Right ventricle myocardium inferior (tissue), 1 donor: ENCODE results near the gene SLC9A3. TPM values are rescaled to one million over a fixed set of nuclear protein-coding genes. Genes with fewer than 3 reads are reported as not detected.
A peak's percentile ranks its signal among the peaks of the same experiment; 100 is the strongest.
"Not testable (repeated sequence)": the region's sequence is repeated elsewhere in the genome, so short reads cannot be mapped to it uniquely, and the experiment has no call there.

ENCODE experiments used
- ATAC-seq: fragments of 200-7000 bp; cut with Tn5 transposase; one replicate; pipeline ENCODE4 v1.9.1; 2020; ENCODE audit warnings: mild to moderate bottlenecking, moderate library complexity
- DNase-seq: peaks from one replicate; pipeline ENCODE4 v3.0.0; 2021; ENCODE audit errors: missing footprints
- intact Hi-C: fragments of 100-400 bp; cut with DNase I; formaldehyde crosslinking; loops from one replicate; pipeline ENCODE4 v1.11.0; 2022
- total RNA-seq: library from RNA; stranded (reverse); fragmentation: NEBNext Ultra II Directional; extraction: Animal tissue kit (Norgen Biotek cat#: 25700); gene quantifications from one replicate; pipeline ENCODE4 v1.2.1, GENCODE V29; 2021
- donor health status: DM: no; HTN: yes; CAD: no; lungs with severe emphysema.

Gene SLC9A3
- total RNA-seq, 1 donor from 2014 or later, result 1.1 TPM

DNA sequence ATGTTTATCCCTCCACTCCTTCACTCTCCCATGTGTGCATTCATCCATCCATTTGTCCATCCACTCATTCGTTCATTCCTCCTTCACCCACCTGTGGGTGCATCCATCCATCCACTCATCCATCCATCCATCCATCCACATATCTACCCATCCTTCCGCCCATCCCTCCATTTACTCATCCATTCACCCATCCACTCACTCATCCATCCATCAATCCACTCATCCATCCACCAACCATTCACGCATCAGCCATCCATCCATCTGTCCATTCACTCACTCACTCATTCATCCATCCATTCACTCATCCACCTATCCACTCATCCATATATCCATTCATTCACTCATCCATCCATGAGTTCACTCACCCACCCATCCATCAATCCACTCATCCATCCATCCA is 7.3 kb downstream of the SLC9A3 start:
- ATAC-seq (no peak), DNase-seq (no peak)
- intact Hi-C loops, result no loop called here

- ATAC-seq, result no peak
- DNase-seq, result no peak
- intact Hi-C loops, result no loop called here
Observed at GRCh38 chr5:516338-516925, 7.8 kb downstream of the SLC9A3 start.

GRCh38 chr5:515273-515836 is 8.9 kb downstream of the SLC9A3 start:
- DNase-seq (no peak), ATAC-seq (no peak)
- intact Hi-C loops, result no loop called here

GRCh38 chr5:514673-515072 is 9.6 kb downstream of the SLC9A3 start:
- intact Hi-C loops, result no loop called here
- DNase-seq (no peak), ATAC-seq (no peak)

DNA sequence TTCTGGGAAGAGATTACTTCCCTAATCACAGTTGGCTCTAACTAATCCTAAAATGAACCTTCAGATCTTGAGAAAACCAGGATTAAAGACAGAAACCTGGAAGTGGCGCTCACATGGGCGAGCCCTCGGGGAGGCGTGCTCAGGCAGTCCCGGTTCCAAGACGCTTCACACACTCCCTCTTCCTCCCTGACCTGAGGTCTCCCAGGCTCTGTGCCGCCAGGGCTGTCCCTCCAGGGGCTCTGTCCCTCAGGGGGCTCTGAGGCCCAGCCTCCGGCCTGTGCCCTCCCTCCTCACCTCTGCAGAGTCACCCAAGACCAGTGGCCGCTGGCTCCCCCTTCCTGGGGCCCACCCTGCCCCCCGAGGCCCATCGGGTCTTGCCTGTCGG is 10.2 kb downstream of the SLC9A3 start:
- no peak for DNase-seq
- intact Hi-C loops, result no loop called here
- no peak for ATAC-seq

DNA sequence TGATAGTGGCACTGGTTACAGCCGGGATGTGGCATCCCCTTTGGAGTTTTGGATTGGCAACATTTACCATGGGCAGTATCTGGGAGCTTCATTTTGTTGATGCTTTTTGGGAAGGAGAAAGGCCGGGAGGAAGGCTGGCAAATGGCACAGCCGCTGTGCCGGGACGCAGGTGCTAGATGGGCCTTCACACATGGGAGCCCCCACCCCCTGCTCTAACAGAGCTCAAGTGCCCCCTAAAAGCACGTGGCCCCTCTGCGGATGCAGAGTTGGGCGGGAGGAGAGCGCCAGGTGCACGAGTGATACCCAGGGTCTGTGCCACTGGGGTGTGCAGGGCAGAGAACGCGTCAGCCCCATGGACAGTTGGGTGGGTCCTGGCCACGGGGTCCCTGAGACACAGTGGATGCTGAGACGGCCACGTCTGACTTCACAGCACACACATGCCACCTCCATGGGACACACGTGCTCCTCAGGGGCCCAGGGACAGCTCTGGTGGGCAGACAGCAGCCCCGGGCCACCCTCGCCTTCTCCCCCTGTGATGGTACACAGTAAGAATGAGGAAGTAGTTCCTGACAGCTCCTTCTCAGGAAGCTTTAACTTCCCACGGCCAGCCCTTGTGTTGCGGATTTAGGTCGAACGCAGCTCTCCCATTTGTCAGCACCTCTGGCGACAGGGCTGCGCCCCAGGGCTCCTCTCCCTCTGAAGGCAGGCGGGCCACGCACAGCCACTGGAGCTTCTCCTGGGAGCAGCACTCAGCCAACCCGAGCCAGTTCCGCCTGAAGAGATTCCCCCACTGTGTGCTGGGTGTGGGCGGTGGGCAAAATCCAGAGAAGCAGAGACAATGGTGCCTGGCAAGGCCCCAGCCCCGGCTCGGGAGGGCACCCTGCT is 10.8 kb downstream of the SLC9A3 start:
- intact Hi-C loops, result no loop called here
- DNase-seq (no peak), ATAC-seq (no peak)

- intact Hi-C loops, result no loop called here
- DNase-seq (no peak), ATAC-seq (no peak)
Observed at GRCh38 chr5:511476-511875, 12.8 kb downstream of the SLC9A3 start.

- no peak for DNase-seq
- intact Hi-C loops, result no loop called here
- no peak for ATAC-seq
Observed at GRCh38 chr5:510521-510920, 13.7 kb downstream of the SLC9A3 start.

GRCh38 chr5:509611-510185 is 14.6 kb downstream of the SLC9A3 start:
- ATAC-seq, result no peak
- DNase-seq, result no peak
- intact Hi-C loops, result no loop called here

- DNase-seq, intact Hi-C loops, ATAC-seq: not testable (repeated sequence)
Observed at GRCh38 chr5:507986-508575, 16.2 kb downstream of the SLC9A3 start.

- DNase-seq, result no peak
- intact Hi-C loops, result no loop called here
- ATAC-seq, result no peak
Observed at GRCh38 chr5:505951-506525, 18.2 kb downstream of the SLC9A3 start.

GRCh38 chr5:504326-505154 is 19.7 kb downstream of the SLC9A3 start:
- intact Hi-C loops, result no loop called here
- DNase-seq (no peak), ATAC-seq (no peak)

DNA sequence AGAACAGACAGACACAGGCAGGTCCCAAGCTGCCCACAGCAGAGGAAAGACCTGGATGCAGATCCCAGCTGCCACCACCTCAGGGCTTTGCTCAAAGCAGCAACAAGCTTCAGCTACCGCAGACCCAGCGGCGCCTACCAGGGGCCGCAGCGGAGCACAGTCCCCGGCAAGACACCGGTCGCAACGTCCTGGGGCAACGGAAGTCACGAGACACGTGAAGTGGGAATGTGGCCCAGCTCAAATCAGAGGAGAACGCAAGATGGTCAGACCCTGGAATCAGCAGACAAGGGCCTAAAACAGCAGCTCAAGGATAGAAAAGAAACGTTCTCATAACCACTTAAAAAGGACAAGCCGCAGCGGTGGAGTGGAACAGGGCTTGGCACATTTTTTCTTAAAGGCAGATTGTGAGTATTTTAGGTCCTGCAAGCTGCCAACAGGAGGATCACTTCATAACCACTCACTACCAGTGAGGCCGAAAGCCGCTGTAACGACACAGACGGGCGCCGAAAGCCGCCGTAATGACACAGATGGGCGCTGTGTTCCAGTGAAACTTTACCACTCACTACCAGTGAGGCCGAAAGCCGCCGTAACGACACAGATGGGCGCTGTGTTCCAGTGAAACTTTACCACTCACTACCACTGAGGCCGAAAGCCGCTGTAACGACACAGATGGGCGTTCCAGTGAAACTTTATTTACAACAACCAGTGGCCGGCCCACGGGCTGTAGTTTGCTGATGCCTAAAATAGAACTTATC is 21.7 kb downstream of the SLC9A3 start:
- ATAC-seq, result no peak
- intact Hi-C loops, result no loop called here
- DNase-seq, result no peak

- no peak for DNase-seq
- intact Hi-C loops, result no loop called here
- no peak for ATAC-seq
Observed at GRCh38 chr5:501831-502184, 22.4 kb downstream of the SLC9A3 start.

- DNase-seq, result no peak
- ATAC-seq, result no peak
- intact Hi-C loops, result no loop called here
Observed at GRCh38 chr5:501105-501830, 23.0 kb downstream of the SLC9A3 start.

- intact Hi-C loops, result no loop called here
Observed at GRCh38 chr5:500491-500890, 23.8 kb downstream of the SLC9A3 start.

More at GRCh38 chr5:500491-500890, 23.8 kb downstream of the SLC9A3 start:
- ATAC-seq, result peak; percentile 19
- no peak for DNase-seq
